Activated CD8-positive, alpha-beta memory T cell treated with anti-CD3 and anti-CD28 coated beads, Interleukin-2, amount 50 U/mL, for 4 hours (primary cell): Measurements from ENCODE around the gene CACNA1C.
A peak's percentile ranks its signal among the peaks of the same experiment; 100 is the strongest.

Experiments
- DNase-seq: peaks from one replicate; pipeline ENCODE4 v3.0.0-alpha.2; 2020

Gene CACNA1C

DNA sequence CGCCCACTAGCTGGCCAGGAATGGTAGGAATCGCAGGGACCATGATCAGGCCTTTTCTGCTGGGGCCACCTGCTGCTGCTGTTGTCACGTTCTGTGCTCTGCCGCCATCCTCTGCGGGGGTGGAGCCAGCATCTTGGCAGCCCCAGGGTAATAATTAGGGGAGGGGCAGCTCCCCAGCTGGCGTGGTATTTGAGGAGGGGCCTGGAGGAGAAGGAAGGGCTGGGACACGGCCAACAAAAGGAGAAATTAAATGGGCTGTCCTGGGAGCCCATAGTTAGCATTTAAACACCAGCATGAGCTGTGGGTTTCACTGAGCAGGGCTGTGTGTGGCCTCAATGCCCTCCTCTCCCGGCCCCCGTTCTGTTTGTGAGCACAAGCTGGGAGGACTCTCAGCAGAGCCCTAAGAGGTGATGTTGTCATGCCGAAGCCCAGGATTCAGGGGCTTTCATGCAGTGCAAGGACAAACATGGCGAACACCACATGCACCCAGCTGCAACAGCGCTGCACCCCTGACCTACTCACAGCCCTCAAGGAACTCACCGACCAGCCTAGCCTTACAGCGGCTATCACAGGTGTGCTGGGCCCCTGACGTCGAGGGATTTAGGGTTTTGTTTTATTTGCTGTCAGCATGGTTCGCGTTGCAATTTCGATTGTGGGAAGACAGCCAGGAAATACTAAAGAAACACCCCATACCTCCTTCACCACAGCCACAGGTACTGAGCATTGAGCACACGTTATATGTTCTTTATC is 324.3 kb downstream of the CACNA1C start:
- DNase-seq = no peak

DNA sequence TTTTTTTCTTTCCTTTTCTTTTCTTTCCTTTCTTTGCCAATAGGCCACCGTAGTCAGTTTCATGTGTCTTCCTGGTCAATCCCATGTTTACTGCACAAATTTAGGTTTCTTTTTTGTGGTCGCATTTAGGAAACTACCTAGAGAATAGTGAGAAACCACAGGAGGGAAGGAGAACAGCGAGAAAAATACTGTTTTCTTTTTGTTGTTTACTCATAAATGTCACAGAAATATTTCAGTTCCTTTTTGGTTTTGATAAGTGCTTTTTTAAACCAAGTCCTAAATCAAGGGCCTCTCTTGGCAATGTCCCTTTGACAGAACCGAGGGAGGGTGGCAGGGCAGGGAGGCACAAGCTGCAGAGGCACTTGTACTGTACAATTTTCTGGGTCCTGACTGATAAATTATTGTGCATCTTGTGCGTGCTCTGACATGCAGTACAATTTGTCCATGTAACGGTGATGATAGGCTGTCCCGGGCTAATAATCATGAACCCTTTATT is 326.1 kb downstream of the CACNA1C start:
- no peak for DNase-seq

DNA sequence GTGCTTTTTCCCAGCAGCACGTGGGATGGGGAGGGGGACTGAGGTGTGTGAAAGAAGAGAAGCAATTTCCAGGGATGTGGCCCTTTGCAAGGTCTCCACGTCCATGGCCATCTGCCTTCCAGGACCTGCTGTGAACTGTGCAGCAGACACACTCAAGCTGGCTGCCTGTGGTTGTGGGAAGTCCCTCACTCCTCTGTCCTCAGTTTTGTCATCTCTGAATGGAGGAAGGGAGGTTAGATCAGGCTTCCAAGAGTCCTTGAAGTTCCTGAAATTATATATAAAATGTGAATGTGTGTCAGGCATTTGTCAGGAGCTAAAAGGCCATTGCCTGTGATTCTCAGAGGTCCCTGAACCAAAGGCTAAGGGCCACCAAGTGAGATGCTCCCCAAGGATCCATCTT is 328.2 kb downstream of the CACNA1C start:
- no peak for DNase-seq

DNA sequence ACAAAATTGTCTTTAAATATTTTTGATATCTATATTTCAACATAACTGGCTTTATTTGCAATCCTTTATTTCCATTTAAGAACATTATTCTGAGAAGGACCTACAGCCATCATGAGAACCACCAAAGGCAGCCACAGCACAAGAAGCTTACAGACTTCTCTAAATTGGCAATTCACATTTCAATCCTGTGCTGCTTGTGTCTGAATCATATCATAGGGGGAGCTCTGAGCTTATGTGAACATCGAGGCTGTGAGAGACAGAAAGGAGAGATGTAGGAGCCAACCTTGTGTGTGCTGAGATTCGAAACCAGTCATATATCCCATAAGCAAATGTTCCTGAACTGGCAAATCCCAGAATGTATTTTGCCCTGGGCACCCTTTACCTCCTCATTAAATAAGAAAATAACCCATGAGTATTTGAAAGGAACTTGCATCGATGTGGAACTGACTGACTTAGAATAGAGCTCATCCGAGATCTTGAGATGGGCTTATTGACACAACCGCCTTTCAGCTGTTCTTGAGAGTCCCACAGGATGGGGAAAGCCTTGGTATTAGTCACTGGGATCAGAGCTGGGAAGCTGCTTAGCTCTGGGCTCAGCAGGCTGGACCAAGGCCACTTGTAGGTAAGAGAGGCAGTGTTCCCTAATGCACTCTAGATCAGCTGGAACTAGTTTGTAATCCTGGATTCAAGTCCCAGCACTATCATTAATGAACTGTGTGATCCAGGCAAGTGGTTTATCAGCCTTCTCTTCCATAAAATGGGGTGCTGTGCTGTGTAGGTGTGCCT is 329.8 kb downstream of the CACNA1C start:
- DNase-seq = no peak

DNA sequence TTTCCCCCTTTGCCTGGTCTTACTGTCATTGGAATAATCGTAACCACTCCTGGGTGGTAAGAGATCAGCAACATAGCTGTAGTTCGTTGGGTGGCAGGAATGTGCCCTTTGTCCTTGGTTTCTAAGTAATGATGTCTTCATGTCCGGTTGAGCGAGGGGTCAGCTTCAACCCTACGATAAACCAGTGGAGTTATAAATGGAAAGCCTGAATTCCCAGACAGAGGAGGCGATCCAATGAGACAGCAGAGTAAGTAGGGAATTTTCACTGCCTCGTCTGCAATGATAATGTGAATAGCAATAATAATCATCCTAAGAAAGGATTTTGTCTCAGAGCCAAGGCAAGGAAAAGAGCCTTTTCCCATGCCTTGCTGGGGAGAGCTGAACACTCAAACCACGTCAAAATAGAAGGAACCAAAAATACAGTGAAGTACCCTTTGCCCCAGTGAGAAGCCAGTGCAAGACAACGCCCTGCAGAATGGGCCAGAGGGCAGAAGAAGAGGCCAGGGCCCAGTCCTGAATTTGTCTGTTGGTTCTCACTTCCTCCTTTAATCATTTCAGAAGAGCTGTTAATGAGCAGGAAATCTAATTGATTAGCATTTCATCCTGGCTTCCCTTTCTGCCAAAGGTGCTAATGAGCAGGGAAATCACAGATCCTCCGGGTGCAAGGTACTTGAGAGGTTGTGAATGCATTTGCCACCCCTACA is 330.7 kb downstream of the CACNA1C start:
- DNase-seq = no peak

DNA sequence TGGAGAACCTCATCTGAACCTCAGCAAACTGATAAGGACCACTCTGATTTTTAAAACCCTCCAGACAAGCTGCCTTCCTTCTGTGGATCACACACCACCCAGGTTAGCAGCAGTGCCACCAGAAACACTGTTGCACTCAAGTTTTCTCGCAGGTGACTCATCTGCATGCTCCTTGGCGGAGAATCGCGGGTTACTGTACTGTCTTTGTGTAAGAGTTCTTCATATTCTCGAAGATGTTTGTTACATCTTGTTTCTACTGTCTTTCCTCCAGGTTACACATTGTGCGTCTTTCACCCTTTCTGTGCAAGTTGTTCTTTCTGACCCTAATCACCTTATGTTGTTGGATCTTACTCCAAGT is 331.2 kb downstream of the CACNA1C start:
- DNase-seq = no peak

DNA sequence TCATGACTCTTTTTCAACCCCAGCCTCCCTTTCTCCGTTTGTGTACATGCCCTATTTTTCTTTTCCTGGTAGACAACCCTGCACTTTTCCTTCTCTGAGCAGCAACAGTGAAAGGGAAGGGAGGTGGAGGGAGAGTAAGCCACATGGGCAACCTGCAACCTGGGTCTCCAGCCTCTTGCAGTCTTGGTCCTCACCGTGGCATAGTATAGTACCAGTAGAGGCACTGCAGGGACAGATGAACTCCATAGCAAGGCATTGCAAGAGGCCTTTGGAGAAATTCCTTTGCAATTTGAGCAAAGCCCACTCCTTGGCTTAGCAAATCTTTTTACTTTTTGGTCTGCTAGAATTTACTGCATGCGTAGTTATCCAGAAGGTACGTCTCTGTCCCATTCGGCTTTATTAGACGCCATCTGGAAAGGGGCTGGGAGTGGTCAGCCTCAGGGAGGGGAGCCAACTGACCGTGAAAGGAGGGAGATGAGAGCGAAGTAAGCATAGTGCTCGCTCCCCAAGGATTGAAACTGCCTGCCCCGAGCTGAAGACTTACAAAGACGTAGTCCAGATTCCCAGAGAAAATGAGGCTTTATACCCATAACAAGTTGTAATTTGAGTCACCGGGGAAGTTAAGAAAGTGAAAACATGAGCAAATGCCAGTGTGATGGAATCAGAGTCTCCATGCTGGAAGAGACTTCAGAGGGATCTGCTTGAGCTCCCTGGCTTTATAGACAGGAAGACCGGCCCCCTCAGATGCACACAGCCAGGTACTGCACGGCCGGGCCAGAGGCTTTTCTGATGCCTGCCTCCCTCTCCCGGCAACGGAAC is 332.0 kb downstream of the CACNA1C start:
- DNase-seq = no peak

DNA sequence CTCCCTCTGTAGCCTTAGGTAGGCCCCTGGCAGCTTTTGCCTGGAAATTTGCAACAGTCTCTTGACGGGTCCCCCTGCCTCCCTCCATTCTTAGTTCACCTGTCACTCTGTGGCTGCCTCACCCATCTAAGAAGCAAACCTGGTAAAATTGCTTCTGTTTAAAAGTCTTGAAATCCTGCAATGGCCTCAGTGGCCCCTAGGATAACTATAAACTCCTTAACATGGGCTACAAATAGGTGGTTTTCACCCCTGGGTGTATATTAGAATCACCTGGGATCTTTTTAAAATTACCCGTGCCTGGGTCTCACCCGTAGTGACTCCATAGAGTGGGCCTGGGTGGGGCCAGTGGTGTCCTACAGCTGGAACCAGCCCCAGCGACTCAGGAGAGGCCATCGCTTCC is 332.7 kb downstream of the CACNA1C start:
- DNase-seq = no peak

DNA sequence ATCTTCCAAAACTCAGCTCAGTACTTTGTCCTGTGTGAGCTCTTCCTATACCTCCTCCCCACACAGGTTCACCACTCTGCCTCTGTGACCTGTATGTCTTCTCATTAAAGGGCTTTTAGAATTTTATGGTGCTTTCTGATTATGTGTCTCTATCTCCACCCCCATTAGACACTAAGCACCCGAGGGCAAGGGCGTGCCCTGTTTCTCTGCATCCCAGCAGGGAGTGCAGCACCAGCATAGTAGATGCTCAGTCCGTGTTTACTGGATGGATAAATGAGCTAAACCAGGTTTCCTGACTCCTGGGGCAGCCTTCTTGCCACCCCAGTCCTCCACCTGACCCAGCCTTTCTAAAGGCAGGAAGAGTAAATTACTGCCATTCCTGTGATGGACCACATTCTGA is 333.8 kb downstream of the CACNA1C start:
- DNase-seq = no peak

DNA sequence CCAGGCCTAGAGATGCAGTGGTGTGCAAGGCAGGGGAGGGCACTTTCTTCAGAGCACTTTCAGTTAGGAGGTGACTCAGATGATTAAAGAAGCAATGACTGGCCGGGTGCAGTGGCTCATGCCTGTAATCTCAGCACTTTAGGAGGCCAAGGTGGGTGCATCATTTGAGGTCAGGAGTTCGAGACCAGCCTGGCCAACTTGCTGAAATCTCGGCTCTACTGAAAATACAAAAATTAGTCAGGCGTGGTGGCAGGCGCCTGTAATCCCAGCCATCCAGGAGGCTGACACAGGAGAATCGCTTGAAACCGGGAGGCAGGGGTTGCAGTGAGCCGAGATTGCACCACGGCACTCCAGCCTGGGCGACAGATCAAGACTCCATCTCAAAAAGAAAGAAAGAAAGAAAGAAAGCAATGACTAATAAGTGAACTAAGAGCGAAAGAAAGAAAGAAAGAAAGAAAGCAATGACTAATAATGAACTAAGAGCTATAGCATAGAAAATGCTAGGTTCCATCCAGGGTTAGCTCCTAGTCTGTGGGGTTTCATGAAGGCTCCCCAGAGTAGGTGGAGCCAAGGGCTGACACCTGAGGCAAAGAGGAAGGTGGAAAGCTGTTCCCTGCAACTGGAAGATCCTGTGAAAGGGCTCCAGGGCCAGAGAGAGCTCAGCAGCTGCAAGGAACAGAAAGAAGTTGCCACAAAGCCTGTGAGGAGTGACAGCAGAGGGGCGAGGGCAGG is 334.5 kb downstream of the CACNA1C start:
- DNase-seq = no peak

DNA sequence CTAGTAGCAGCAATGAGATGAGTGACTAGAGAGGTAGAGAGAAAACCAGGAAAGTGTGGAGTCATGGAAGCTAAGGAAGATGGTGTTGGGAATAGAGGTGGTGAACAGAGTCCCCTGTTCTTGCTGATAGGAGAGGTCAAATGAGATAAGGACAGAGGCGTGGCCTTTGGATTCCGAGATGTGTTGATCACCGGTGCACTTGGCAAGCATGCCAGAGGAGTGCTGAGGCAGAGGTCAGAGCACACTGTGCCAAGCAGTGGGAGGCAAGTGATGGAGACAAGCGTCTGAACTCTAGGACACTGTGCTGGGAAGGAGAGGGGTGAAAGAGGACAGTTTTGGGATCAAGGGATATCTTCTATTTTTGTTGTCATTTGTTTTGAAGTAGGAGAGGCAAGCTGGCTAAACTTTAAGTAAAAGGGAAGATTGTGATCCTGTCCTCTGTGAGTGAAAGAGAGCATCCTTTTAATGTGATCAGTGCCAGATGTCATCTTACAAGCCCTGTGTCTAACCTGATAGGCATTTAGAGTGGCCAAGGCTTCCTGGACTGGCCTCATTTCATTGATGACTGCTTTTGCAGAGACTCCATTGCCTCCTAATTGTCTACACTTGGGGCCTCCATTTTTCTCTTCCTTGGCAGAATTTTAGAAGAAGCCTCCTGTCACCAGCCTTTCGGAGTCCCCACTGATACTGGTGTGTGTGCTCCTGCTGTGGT is 336.4 kb downstream of the CACNA1C start:
- no peak for DNase-seq

DNA sequence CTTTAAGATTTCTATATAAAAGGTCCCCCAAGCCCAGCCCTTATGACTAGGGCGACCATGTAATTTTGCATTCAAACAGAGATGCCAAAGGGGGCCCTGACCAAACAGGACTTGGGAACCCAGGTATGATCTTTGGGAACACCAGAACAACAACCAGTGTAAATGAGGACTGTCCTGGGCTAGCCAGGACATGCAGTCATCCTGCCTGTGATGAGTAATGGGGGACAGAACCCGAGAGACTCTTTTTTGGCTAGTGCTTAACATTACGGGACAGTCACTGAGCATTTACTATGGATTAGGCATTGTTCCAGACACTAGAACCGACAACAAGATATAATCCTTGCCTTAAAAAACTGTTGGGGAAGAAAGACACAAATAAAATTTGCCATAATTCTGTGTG is 337.3 kb downstream of the CACNA1C start:
- no peak for DNase-seq

DNA sequence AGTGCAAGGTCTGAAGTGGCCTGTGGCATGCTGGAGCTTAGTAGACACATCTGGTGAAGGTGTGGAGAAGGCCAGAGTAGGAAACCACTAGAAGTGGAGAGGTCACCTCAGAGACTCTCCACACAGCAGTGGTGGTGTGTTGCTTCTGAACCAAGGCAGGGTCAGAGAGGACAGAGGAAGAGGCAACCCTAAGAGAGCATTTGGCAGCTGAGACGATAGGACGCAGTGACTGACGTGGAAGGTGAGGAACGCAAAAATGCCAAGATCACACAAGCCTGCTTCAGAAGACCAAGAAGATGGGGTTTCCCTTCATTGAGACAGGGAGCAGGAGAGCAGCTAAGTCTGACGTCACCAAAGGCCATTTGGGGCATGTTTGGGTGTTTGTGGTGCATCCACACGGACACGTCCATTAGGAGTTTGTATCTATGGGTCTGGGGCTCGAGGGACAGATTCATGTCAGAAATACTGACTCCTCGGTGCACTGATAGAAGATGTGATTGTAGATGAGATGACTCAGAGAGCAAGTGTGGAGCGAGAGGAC is 338.1 kb downstream of the CACNA1C start:
- no peak for DNase-seq

DNA sequence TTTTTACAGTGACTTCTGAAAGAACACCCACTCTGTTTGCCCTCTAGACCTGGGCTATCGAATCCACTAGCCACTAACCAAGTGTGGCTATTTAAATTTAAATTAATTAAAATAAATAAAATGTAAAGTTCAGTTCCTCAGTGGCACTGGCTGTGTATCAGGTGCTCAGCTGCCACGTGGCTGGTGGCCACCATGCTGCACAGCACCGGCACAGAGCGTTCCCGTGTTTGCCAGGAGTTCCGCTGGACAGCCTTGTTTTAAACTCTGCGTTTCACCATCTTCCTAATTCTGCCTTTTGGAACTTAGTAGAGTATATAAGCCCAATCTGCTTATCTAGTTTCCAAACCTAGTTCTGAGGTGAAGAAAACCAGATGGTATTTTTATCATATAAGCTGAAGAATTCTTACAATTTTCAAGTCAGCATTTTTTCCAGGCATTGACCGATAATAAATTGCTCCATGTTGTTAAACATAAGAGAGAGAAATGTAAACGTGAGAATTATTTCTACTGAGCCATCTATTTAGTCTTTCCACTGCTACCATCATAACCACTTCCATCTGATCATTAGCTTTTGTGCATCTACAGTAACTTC is 339.0 kb downstream of the CACNA1C start:
- DNase-seq = no peak

DNA sequence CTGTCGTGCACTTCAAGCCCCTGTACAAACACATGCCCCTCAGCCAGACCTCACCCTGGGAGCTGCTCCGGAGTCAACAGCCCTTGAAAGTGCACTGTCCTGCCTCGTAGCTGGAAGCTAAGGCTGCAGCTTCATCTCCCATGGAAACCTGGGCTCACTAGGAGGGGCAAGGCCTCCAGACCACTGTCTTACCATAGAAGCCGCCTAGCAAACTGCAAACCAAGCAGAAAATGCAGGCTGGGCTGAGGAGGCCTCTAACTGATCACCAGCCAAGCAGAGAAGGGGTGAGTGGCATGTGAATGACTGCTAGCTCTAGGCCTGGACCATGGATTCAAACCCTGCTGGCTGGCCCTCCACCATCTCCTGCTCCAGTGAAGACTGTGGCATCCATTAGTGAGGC is 340.2 kb downstream of the CACNA1C start:
- DNase-seq = no peak

DNA sequence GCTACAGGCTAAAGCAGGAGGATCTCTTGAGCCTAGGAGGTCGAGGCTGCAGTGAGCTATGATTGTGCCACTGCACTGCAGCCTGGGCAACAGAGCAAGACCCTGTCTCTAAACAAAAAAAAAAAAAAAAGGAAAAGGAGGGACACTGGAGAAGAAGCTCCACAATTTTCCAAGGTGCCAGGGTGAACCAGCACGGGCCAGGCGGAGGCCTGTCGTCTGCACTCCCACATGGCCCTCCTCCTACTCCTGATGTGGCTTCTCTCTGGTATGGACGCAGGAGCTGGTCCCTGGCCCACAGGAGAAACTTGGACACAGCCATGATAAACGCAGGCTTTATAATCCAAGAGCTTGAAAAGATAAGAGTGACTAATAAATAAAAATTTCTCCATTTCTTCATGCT is 341.2 kb downstream of the CACNA1C start:
- DNase-seq = no peak

DNA sequence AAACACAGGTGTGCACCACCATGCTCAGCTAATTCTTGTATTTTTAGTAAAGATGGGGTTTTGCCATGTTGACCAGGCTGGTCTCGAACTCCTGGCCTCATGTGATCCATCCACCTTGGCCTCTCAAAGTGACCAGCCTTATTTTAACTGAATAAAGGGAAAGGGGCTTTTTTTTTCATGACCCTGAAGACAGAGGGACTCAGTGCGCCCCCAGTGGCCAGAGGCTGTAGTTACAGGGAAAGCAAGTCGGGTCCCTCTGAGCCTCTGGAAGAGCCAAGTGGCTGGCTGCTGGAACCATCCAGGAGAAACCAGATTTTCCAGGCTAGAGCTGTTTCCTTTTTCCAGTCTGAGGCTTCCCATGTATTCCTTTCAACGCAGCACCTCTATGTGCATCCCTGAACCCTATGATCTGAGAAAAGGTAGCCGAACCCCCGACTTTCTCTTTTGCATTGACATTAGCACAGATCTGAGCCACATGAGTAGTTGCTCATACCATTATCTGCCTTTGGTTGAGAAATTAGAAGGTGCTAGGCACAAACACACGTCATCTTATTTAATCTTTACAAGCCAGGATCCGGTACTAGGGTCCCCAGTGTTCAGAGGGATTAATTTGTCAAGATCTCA is 342.7 kb downstream of the CACNA1C start:
- DNase-seq = peak; percentile 36

DNA sequence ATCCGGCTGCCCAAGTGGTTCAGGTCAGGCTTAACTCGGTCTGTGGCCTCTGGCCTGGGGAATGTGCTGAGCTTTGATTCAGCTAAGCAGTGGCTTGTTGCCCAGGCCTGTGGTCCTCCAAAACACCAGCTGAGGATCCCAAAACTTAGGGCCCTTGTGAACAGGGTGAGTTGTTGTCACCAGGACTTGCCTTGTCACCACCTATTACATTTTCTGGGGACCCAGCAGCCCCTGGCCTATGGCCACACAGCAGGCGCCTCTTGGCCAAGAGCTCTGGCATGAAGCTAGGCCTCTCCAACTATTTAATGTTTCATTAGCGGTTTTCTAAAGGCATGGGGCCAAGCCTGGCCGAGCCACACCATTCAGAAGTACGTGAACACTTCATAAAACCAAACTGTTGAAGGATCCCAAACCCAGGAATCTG is 343.7 kb downstream of the CACNA1C start:
- no peak for DNase-seq

DNA sequence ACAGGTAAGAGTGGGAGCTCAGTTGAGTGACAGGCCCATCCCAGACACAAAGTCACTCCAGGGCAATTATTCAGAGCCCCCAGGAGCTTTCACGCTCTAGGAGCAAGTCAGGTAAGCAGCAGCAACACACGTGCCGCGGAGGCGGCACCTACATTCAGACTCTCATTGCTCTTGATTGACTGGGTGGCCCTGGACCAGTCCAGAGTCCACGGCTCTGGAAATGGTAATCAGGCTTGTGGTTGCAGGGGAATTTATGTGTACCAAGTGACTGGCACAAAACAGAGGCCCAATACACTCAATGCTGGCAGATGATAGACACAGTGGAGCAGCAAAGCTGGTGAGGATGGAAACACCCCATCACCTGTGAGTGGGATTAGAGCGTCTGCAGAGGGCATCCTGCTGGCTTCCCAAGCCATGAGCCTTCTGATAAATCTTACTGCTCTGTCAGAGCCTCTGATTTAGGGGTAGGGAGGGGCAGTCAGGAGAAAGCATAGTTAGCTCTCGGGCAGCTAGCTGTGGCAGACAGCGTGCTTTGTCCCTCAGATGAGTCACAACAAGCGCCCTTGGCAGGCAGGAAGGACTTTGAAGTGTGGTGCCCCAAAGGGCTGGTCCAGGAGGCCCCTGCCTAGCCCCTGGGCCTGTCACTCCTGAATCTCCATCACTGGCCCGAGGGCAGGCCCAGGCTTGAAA is 344.7 kb downstream of the CACNA1C start:
- no peak for DNase-seq

DNA sequence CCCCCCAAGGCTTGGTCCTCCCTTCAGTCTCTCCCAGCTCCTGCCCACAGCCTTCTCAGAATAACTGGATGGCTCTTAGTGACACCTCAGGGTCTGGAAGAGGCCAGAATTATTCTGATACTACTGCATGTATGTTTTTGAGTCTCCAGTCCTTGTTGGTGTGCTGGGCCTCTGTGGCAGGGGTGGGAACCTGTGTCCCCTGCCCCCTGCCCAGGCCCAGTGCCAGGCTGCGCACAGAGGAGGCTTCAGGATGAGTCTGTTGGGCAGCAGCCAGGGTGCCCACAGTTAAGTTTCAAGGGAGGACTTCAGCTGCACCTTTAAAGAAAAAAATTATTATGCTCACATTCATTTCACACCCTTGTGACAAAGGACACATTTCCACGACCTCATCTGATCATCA is 348.3 kb downstream of the CACNA1C start:
- no peak for DNase-seq
